Upper lobe of left lung (tissue), 4 donors: ENCODE measurements around the gene GOLPH3L.
"Not testable (repeated sequence)": the region's sequence is repeated elsewhere in the genome, so short reads cannot be mapped to it uniquely, and the experiment has no call there.

Experiments used
- CTCF ChIP-seq, 6 experiments: fragments of 450-650 bp in 4 of 6; fragments of 200-600 bp in 2 of 6; sonication (generic) in 2 of 6; IDR thresholded peaks; one replicate each; pipeline ENCODE4 v1.5.1; 2016 to 2019; ENCODE audit warnings: antibody characterized with exemption in 6 of 6
- EP300 ChIP-seq, 4 donors: sonication (generic); formaldehyde crosslinking; IDR thresholded peaks; one replicate each; pipeline ENCODE4 v1.5.1; 2017; ENCODE audit warnings: antibody characterized with exemption in 4 of 4, control low read depth in 2 of 4
- POLR2A ChIP-seq, 4 donors: fragments of 450-650 bp; IDR thresholded peaks; one replicate each; pipeline ENCODE4 v1.5.1; 2016 to 2017; ENCODE audit warnings: antibody characterized with exemption in 4 of 4, mild to moderate bottlenecking in 2 of 4

- not testable (repeated sequence) for TF ChIP-seq CTCF, EP300, POLR2A (IDR thresholded peaks at IDR 0.05)
Measured at GRCh38 chr1:150624546-150624945, 72.4 kb downstream of the GOLPH3L start.
